CD4-positive, alpha-beta T cell treated with Interleukin-6 at 100 ng/mL for 8 hours (primary cell): ENCODE results near the gene FOLR2.

ENCODE experiments used
- DNase-seq: peaks from one replicate; pipeline ENCODE4 v3.0.0-alpha.2; 2020; ENCODE audit warnings: mixed read lengths, low spot score

FOLR2 gene

GRCh38 chr11:72267956-72268617 lies 51.5 kb downstream of the FOLR2 start:
- DNase-seq: no peak
